AG09319 (cell line): ENCODE results near the gene ENTPD3.
A peak's percentile ranks its signal among the peaks of the same experiment; 100 is the strongest.

Experiments used
- DNase-seq: peaks from one replicate; pipeline ENCODE4 v3.0.0-alpha.2; 2010; ENCODE audit warnings: low read depth; ENCODE audit errors: extremely low read depth
- TF ChIP-seq, protein P1 (sequence below): IDR thresholded peaks from 2 replicates; pipeline ENCODE4 v1.5.1; 2011; ENCODE audit warnings: low read depth, mild to moderate bottlenecking, inconsistent platforms, low read length, moderate library complexity

Gene ENTPD3

DNA sequence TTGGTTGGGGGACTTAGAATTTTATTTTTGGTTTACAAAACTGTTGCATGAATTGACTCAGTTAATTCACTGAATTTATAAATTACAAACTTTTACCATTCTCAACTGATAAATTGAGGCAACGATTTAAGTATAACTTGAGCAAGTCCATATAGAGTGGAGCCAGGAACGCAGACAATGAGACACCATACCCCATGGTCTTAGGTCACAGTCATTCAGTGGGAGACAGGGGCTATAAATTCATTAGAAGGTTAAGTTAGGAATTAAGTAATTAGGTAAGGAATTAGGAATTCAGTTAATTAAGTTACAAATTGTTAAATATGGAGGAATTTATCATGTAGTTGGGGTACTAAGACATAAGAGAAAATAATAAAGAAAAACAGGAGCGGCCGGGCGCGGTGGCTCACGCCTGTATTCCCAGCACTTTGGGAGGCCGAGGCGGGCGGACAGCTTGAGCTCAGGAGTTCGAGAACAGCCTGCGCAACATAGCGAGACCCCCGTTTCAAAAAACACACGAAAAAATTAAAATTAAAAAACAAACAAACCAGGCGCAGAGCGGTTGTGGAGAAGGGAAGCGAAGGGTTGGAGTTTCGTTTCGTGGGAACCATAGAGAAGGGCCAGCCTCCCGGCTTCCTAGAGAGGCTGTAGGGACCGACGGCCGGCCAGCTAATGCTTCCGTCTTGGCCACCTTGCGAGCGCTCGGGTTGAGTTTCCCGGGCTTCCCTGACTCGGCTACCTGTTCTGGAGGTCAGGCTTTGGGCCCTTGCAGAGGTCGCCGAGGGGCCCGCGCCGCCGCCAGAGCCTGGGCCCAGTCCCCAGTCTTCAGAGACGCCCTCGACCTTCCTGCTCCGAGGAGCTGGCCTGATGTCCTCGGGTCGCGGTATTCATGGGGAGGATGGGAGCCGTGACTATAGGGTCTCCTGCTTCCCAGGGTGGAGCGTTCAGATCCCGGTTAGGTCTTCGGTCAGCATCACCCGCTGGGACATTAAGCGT lies 89.8 kb downstream of the ENTPD3 start, which contains the start of gene ZNF619:
Gene ZNF619 (plus strand): TSS at position 645 of the 993 bp plus-strand sequence. CDS start 858 bp downstream, outside the sequence.
- peak; percentile 44 for DNase-seq
- TF ChIP-seq, protein P1, sequence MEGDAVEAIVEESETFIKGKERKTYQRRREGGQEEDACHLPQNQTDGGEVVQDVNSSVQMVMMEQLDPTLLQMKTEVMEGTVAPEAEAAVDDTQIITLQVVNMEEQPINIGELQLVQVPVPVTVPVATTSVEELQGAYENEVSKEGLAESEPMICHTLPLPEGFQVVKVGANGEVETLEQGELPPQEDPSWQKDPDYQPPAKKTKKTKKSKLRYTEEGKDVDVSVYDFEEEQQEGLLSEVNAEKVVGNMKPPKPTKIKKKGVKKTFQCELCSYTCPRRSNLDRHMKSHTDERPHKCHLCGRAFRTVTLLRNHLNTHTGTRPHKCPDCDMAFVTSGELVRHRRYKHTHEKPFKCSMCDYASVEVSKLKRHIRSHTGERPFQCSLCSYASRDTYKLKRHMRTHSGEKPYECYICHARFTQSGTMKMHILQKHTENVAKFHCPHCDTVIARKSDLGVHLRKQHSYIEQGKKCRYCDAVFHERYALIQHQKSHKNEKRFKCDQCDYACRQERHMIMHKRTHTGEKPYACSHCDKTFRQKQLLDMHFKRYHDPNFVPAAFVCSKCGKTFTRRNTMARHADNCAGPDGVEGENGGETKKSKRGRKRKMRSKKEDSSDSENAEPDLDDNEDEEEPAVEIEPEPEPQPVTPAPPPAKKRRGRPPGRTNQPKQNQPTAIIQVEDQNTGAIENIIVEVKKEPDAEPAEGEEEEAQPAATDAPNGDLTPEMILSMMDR: no peak

DNA sequence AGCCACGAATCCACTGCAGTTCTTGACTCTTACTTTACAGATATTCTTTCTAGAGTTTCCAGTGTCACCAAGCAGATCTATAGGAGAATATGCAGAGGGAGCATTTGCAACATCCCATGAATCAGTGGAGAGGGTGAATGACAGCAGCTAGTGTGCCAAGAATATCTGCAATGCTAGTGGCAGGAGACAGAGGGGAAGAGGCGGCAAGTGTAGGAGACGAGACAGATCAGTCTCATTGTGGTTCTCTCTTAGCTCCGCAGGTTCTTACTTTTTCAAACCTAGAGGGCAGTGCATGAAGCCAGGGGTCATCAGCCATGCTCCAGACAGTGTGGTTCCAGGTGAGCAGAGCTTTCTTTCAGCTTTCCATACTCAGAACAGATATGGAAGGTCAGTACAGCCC lies 90.7 kb downstream of the ENTPD3 start:
- TF ChIP-seq, protein P1: no peak
- no peak for DNase-seq
